ENCODE data around the gene MROH2A. TPM values are rescaled to one million over a fixed set of nuclear protein-coding genes. Genes with fewer than 3 reads are reported as not detected.

The MROH2A gene
- total RNA-seq, 2 experiments from 2014 or later: not detected

- ATAC-seq (no peak), DNase-seq (no peak)
- Mint-ChIP-seq H3K27me3 (peaks cover 2% of the 10 kb centered on the region), H3K9me3 (no peaks in the 10 kb centered on the region), H3K4me3 (peak overlapping the region; percentile 100), H3K4me1 (ENCODE audit: low read depth) (peaks cover 25% of the 10 kb centered on the region), H3K36me3 (ENCODE audit: low read depth) (peaks cover 68% of the 10 kb centered on the region), H3K27ac (no peak overlapping the region)
- TF ChIP-seq CTCF (IDR thresholded peaks at IDR 0.05): no peak
- ChIA-PET POLR2A (no interaction called here), CTCF (no interaction called here)
- intact Hi-C loops (cut with micrococcal nuclease): no loop called here
Observed at GRCh38 chr2:233852056-233852455, 73.9 kb downstream of the MROH2A start.

DNA sequence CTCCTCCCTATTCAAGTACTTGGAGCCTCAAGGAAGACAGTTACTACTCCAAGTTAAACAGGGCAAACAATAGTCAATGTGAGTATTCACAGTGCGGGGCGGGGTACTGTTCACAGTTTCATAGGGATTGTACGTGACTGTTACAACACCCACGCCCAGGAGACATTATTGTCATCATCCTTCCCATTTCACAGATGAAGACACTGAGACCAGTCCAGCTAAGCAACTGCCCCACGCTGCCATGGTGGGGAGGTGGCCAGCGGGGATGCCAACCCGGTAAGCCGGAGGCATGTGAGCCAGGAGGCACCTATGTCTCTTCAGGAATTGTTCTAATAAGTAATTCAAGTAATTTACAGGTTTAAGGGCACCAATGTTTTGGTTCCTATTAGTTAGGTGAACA is 75.2 kb downstream of the MROH2A start:
- H3K4me1 Mint-ChIP-seq (ENCODE audit: low read depth): peaks cover 27% of the 10 kb centered on the region
- intact Hi-C loops (cut with micrococcal nuclease): no loop called here
- no peak for TF ChIP-seq CTCF (IDR thresholded peaks at IDR 0.05)
- no peak for ATAC-seq
- POLR2A ChIA-PET: interaction anchor here (2.0 kb wide), 1 partner anchor 11 kb away, joined by 7 read pairs; no protein-coding TSS in a partner anchor
- CTCF ChIA-PET: interaction anchor here (1.0 kb wide), 1 partner anchor 11 kb away, joined by 3 read pairs; no protein-coding TSS in a partner anchor
- peak overlapping the region; percentile 95 for H3K27ac Mint-ChIP-seq
- H3K27me3 Mint-ChIP-seq: peaks cover 2% of the 10 kb centered on the region
- no peak for DNase-seq
- H3K36me3 Mint-ChIP-seq (ENCODE audit: low read depth): peaks cover 56% of the 10 kb centered on the region
- no peaks in the 10 kb centered on the region for H3K9me3 Mint-ChIP-seq
- peak overlapping the region; percentile 100 for H3K4me3 Mint-ChIP-seq

DNA sequence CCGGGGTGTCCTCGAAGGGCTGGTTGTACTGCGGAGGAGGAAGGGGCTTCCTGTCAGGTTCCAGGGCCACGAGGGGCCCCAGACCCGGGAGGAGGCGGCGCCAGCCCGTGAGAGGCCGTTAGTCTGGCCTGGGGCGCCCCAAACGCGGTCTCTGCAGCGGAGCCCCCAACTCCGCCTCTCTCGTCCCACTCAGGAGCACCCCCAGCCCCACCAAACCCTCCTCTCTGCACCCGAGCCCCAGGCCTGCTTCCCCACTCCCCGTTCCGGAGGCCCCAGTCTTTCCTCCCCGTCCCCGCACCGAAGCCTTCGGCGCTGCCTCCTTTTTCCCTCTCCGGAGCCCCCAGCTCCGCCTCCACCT is 75.7 kb downstream of the MROH2A start:
- DNase-seq: peak; percentile 12
- CTCF ChIA-PET: no interaction called here

DNA sequence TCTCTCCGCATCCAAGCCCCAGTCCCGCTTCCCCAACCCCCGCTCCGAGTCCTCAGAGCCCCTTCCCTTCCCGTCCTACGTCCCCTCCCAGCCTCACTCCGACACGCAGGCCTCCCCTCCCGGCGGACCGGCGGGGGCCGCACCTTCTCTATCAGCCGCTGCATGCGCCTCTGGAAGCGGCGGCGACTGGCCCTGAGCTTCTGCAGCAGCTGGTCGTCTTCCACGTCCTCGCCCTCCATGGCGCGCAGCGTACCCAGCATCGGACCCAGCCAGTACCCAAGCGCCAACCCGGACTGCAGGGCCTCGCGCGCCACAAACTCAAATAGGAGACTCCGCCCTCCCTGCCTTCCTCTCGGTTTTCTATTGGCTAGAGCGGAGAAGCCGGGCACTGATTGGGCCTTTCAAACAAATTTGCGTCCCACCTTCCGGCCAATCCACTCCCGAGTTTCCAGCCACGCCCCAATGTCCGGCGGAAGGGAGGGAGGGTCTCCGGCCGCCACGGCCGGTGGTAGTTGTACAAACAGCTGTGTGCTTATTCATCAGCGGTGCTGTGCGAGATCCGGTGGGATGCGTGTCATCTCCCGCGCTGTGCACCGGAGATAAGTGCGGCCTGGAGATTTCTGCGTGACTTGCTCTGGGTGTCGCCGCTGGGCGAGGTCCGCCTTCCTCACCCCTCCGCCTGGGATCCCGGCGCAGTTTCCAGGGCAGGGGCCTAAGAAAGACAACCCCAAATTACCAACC is 76.3 kb downstream of the MROH2A start, which contains the start of gene HJURP:
TSS of gene HJURP (minus strand) at position 295 of the 741 bp plus-strand sequence. CDS start at position 260, 35 bp downstream.
- DNase-seq: peak; percentile 96
- Mint-ChIP-seq H3K4me1 (ENCODE audit: low read depth) (peaks cover 27% of the 10 kb centered on the region), H3K4me3 (peak within 1 kb of the TSS; percentile 100), H3K27ac (peak within 1 kb of the TSS; percentile 95), H3K36me3 (ENCODE audit: low read depth) (peaks cover 46% of the 10 kb centered on the region), H3K27me3 (peaks cover 2% of the 10 kb centered on the region), H3K9me3 (no peaks in the 10 kb centered on the region)
- TF ChIP-seq CTCF (IDR thresholded peaks at IDR 0.05): no peak
- peak; percentile 96 for ATAC-seq
- ChIA-PET POLR2A (interaction anchor here (0.6 to 2.0 kb wide), 5 partner anchors 12 to 61 kb away, joined by 3 to 7 read pairs (median 3); no protein-coding TSS in a partner anchor), CTCF (no interaction called here)
- intact Hi-C loops (cut with micrococcal nuclease): no loop called here

More for the DNA sequence above, 75.7 kb downstream of the MROH2A start:
- Mint-ChIP-seq H3K9me3 (no peaks in the 10 kb centered on the region), H3K4me1 (ENCODE audit: low read depth) (peaks cover 27% of the 10 kb centered on the region), H3K4me3 (peak overlapping the region; percentile 100), H3K36me3 (ENCODE audit: low read depth) (peaks cover 51% of the 10 kb centered on the region), H3K27ac (peak overlapping the region; percentile 95), H3K27me3 (peaks cover 2% of the 10 kb centered on the region)
- intact Hi-C loops (cut with micrococcal nuclease): no loop called here
- POLR2A ChIA-PET: interaction anchor here (2.0 kb wide), 1 partner anchor 12 kb away, joined by 7 read pairs; no protein-coding TSS in a partner anchor
- ATAC-seq: no peak
- no peak for TF ChIP-seq CTCF (IDR thresholded peaks at IDR 0.05)

DNA sequence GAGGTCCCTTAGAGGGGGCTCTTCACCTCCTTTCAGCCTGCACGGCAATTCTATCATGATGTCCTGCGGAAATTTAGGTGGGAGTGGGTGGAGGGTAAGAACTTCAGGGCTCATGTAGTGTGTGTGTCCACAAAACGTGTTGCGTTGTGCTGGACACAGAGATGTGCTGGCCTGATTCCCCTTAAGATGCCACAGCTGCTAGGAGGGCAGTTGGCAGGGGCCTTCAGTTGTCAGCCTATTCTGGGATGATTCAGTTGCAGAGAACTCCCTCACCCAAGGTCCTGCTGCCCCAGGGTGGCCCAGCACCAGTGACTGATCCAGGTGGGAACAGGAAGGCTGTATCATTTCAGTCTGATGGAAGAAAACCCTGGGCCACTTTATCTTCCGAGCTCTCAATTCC is 77.2 kb downstream of the MROH2A start:
- ATAC-seq (no peak), DNase-seq (no peak)
- Mint-ChIP-seq H3K36me3 (ENCODE audit: low read depth) (peaks cover 37% of the 10 kb centered on the region), H3K27ac (peak overlapping the region; percentile 95), H3K27me3 (peaks cover 2% of the 10 kb centered on the region), H3K4me3 (peak overlapping the region; percentile 100), H3K4me1 (ENCODE audit: low read depth) (peaks cover 27% of the 10 kb centered on the region), H3K9me3 (no peaks in the 10 kb centered on the region)
- CTCF ChIA-PET: interaction anchor here (1.2 kb wide), 2 partner anchors 10 to 12 kb away, joined by 3 to 4 read pairs; partner anchors contain the start of gene MSL3B
- no peak for TF ChIP-seq CTCF (IDR thresholded peaks at IDR 0.05)
- intact Hi-C loops (cut with micrococcal nuclease): no loop called here
- POLR2A ChIA-PET: interaction anchor here (0.7 to 2.0 kb wide), 5 partner anchors 11 to 1247 kb away, joined by 3 to 7 read pairs (median 4); no protein-coding TSS in a partner anchor

Data from activated CD8-positive, alpha-beta T cell treated with anti-CD3 and anti-CD28 coated beads for 36 hours (primary cell).